ENCODE measurements around the gene CPLANE2.
A peak's percentile ranks its signal among the peaks of the same experiment; 100 is the strongest.
"Not testable (repeated sequence)": the region's sequence is repeated elsewhere in the genome, so short reads cannot be mapped to it uniquely, and the experiment has no call there.

The CPLANE2 gene

GRCh38 chr1:16208270-16208987, 28.6 kb downstream of the CPLANE2 start:
- DNase-seq = no peak

- no peak for DNase-seq
These were observed 29.4 kb downstream of the CPLANE2 start for GRCh38 chr1:16207318-16208269.

- peak; percentile 94 to 96 for DNase-seq
These were observed 30.3 kb downstream of the CPLANE2 start for GRCh38 chr1:16206547-16207317.

DNA sequence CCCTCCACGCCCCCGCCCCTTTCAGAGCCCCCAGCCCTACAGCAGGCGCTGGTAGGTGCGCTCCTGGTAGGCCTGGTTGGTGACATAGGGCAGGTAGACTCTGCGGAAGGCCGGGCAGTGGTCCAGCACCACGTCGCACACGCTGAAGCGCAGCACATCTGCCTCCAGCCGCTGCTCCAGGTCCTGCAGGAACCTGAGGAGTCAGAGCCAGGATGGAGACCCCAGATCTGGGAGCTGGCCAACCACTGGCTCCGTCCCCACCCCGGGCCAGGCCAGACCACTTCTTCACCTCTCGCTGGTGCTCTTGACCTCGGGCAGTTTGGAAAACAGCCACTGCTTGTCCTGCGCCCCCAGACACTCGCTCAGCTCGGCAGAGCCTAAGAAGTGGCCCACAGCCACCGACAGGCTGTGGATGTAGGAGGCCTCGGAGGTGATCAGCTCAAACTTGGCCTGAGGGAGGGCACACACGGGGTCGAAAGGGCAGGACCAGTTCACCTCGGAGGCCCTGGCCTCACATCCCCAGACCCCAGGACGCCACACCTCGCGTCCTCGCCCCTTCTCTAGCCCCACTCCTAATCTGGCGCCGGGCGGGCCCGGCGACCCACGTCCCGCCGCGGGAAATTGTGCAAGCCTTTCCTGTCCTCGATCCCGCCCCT, 31.0 kb downstream of the CPLANE2 start:
- no peak for DNase-seq

DNA sequence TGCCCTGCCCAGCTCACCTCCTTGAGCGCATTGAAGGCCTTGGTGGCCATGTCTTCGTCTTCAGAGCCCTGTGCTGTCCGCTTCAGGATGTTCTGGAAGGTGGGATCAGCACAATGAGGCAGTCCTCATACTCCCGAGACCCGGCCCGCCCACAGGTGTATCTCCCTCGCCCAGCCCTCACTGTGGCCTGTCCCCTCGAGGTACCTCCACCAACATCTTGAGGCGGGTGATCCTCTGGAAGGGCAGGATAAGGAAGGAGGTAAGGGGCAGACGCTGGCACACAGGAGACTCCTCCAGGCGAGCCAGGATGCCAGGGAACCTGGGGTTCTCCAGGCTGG, 31.7 kb downstream of the CPLANE2 start:
- no peak for DNase-seq

DNA sequence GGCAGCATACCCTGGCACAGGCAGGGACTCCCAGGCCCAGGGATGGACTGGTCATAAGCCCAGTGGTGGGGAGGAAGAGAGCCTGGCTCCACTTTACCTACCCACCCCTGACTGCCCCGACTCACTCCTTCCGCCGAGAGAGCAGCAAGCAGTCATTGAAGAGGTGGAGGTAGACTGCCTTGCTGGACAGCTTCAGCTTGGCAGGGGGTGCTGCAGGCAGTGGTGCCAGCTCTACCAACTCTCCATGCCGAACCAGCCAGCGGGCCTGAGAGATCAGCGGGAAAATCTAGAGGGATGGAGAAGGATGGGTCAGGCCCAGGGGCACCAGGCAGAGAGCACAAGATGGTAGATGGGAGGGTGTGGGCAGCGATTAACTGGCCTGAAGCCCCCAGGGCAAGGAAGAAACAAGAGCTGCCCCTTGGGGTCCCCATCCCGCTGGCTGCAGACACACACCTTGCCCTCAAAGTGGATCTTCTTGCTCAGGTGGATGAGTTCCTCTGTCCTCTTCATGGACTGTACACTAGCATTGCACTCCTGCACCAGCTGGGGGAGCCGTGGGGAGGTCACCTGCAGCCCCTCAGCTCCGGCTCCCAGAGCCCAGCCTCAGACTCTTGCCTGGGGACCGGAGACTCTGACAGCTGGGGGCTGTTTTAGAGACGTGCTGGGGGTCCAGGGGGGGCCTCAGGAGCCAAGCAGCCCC, 32.2 kb downstream of the CPLANE2 start:
- peak; percentile 46 to 64 for DNase-seq

DNA sequence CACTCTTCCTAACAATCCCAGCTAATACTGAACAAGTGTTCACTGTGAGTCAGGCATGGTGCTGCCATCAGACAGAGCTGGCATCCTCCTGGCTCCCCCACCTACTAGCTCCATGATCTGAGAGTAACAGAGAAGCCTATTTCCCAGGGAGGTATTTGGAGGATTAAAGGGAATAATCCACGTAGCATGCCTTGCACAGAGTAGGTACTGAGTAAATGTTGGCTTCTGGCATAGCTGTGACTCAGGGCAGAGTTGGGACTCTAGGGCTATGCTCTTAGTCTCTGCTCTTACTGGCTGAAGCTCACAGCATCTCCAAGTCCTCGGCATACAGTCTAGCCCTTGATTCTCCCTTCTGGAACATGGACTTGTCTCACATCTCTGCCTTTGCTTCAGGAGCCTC, 32.8 kb downstream of the CPLANE2 start:
- no peak for DNase-seq

DNA sequence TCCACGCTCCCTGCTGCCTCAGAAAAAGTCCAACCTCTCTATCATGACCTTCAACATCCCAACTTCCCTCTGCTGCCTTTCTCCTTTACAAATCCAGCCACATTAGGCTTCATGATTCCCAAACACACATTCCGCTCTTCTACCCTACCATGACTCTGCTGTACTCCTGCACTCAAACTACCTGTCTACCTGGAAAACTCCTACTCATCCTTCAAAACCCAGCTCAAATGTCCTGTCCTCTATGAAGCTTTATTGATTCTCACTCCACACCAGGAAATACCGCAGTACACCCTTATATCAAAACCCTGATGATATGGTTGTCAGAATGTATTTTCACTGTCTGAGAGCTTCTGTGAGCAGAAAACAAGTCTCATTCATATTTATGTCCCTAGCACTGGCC, 33.4 kb downstream of the CPLANE2 start:
- no peak for DNase-seq

DNA sequence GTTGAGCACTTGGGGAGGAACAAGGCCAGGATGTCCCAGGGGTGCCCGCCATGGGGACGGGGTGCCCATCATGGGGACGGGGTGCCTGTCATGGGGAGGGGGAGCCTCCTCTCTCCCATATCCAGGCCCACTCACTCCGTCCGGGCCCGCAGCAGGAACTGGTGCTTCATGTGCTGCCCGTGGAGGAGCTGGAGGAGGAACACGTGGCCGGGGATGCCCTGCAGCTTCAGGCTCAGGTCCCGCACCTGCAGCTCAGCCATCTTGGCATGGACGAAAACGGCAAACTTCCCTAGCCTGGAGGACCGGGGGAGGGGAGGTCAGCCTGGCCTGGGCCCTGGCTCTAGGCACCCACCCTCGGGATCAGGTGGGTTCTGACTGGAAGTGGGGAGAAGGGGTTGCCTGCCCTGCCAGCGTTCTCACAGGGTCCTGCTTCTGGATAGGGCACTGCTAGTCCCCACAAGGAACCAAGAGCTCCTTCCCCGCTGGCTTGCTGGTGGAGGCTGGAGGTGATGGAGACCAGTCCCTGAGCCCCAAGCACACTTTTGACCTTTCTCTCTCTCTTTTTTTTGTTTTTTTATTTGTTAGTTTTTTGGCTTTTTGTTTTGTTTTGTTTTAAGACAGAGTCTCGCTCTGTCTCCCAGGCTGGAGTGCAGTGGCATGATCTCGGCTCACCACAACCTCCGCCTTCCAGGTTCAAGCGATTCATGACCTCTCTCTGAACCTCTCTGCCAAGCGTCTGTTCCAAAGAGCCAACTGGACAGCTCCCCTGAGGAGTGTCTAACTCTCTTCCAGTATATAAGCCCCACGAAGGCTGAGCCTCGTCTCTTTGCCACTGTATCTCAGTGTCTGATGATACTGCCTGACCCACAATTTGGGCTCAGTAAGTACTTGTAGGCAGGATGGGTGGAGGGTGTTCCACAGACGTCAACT, 34.4 kb downstream of the CPLANE2 start:
- DNase-seq = no peak

GRCh38 chr1:16199700-16200099, 37.3 kb downstream of the CPLANE2 start:
- no peak for DNase-seq

- DNase-seq = no peak
These were observed 37.9 kb downstream of the CPLANE2 start for GRCh38 chr1:16199157-16199501.

- DNase-seq = no peak
These were observed 38.4 kb downstream of the CPLANE2 start for GRCh38 chr1:16198444-16199156.

GRCh38 chr1:16196874-16197273, 40.1 kb downstream of the CPLANE2 start:
- no peak for DNase-seq

- DNase-seq = not testable (repeated sequence)
These were observed 40.8 kb downstream of the CPLANE2 start for GRCh38 chr1:16196139-16196538.

DNA sequence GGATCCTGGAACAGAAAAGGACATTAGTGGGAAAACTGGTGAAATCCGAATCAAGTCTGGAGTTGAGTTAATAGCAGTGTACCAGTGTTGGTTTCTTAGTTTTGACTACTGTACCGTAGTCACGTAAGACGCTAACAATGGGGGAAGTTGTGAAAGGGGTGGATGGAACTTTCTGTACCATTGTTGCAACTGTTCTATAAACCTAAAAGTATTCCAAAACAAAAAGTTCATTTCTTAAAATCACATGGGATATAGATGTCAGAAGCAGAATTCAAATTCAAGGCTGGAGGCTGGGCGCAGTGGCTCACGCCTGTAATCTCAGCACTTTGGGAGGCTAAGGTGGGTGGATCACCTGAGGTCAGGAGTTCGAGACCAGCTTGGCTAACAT, 41.5 kb downstream of the CPLANE2 start:
- DNase-seq = no peak

GRCh38 chr1:16191916-16192546, 45.0 kb downstream of the CPLANE2 start:
- DNase-seq = no peak

- DNase-seq = no peak
These were observed 45.7 kb downstream of the CPLANE2 start for GRCh38 chr1:16191309-16191708.

DNA sequence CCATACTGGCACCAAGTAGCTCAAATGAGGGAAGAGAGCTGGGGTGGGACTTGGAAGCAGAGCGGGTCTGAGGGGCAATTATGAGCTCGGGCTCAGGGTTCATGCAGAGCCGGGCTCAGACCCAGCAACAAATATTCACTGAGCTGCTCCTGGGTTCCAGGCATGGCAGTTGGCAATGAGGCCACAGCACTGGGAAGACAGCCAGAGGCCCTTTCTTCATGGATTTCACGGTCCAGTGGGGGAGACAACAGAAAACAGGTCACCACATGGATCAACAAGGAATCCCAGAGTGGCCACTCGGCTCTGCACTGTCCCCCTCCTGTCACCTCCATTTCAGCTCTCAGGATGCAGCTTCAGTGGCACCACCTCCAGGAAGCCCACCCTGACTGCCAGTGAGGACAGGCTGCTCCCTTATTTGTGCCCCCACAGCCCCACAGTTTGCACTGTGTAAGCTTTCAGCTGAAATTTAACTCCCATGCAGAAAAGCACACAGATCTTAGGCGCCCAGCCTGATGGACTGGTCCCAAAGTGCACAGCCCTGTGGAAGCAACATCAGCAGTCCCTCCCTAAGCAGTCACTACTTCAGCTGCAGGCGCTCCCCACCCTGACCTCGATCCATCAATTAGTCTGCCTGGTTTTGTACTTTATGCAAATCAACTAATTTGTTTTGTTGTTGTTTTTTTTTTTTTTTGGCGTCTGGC, 46.9 kb downstream of the CPLANE2 start:
- DNase-seq = no peak

DNA sequence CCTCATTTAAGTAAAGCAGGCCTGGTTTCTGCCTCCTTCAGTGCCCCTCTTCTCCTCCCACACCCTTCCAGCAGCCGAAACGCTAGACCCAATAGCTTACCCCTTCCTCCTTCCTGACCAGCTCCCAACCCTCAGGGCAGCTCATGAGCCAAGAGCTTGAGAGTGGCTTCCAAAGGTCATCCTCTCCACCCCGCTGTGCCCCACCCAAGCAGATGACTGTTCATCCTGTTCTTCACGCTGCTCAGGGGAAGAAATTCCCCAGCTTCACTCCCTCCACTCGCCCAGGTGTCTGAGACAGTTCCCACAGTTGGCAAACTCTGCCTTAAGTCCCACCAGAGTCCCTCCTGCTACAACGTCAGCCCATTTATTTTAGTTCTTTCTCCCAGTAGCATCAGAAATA, 48.0 kb downstream of the CPLANE2 start:
- DNase-seq = no peak

Data from activated T-cell treated with anti-CD3 and anti-CD28 coated beads, Interleukin-2, amount 50 U/mL, for 48 hours (primary cell).